GM12878 (cell line): ENCODE measurements around the gene CCDC138.

ENCODE experiments used
- CTCF ChIP-seq, 3 experiments: IDR thresholded peaks in 2 of 3; conservative IDR thresholded peaks in 1 of 3; 2 replicates each; pipeline ENCODE4 v1.5.1; 2011; ENCODE audit warnings: low read depth in 3 of 3, low read length in 3 of 3, mild to moderate bottlenecking in 3 of 3, control low read depth in 2 of 3, moderate library complexity in 2 of 3, inconsistent platforms in 1 of 3, mixed read lengths in 1 of 3; ENCODE audit not compliant: control insufficient read depth in 2 of 3, insufficient read depth in 1 of 3; ENCODE audit errors: extremely low read depth in 1 of 3
- ETV6 ChIP-seq, 2 experiments: fragments of 450-650 bp in 1 of 2; IDR thresholded peaks in 1 of 2; conservative IDR thresholded peaks in 1 of 2; 2 replicates each; pipeline ENCODE4 v1.6.1; 2014; ENCODE audit warnings: antibody characterized with exemption in 1 of 2, borderline replicate concordance in 1 of 2, low read depth in 1 of 2, mild to moderate bottlenecking in 1 of 2, moderate library complexity in 1 of 2
- MYB ChIP-seq: fragments of 150-350 bp; IDR thresholded peaks from 2 replicates; pipeline ENCODE4 v1.6.1; 2014; ENCODE audit warnings: mild to moderate bottlenecking, low read depth, low read length, borderline replicate concordance
- SIN3A ChIP-seq: IDR thresholded peaks from 2 replicates; pipeline ENCODE4 v1.6.1; 2012; ENCODE audit warnings: low read depth, low read length, improper control_type of control experiment

- TF ChIP-seq SIN3A, result no peak
- no peak for TF ChIP-seq CTCF (IDR thresholded peaks at IDR 0.05 in 2 of 3, conservative IDR thresholded peaks at IDR 0.05 in 1 of 3; ENCODE audit: control insufficient read depth in 2 of 3, extremely low read depth in 1 of 3, insufficient read depth in 1 of 3, low read depth in 3 of 3, low read length in 3 of 3)
- no peak for TF ChIP-seq MYB
- no peak for TF ChIP-seq ETV6 (conservative IDR thresholded peaks at IDR 0.05 in 1 of 2, IDR thresholded peaks at IDR 0.05 in 1 of 2; ENCODE audit: borderline replicate concordance in 1 of 2, low read depth in 1 of 2)
These were observed 39.2 kb downstream of the CCDC138 start for GRCh38 chr2:108825736-108826135.
